SK-N-SH treated with all-trans-retinoic acid at 6 μM for 48 hours (cell line): ENCODE results near the gene AFM.

Experiments used
- ARNTL ChIP-seq: fragments of 450-650 bp; formaldehyde crosslinking; IDR thresholded peaks from 2 replicates; pipeline ENCODE4 v1.5.0; 2020; ENCODE audit warnings: low read depth, mild to moderate bottlenecking, moderate library complexity, borderline replicate concordance
- BACH2 ChIP-seq: fragments of 250-450 bp; sonication (Bioruptor Pico); IDR thresholded peaks from 2 replicates; pipeline ENCODE4 v1.9.0; 2021; ENCODE audit warnings: mild to moderate bottlenecking, borderline replicate concordance
- CREB5 ChIP-seq: fragments of 250-450 bp; sonication (Bioruptor Pico); IDR thresholded peaks from 2 replicates; pipeline ENCODE4 v1.5.1; 2020; ENCODE audit warnings: low read depth, mild to moderate bottlenecking, moderate library complexity
- CSDC2 ChIP-seq: fragments of 250-450 bp; sonication (Bioruptor Pico); IDR thresholded peaks from 2 replicates; pipeline ENCODE4 v1.5.0; 2020; ENCODE audit warnings: mild to moderate bottlenecking, moderate library complexity
- PATZ1 ChIP-seq: fragments of 250-450 bp; sonication (Bioruptor Pico); IDR thresholded peaks from 2 replicates; pipeline ENCODE4 v1.8.0; 2020; ENCODE audit warnings: mild to moderate bottlenecking, moderate library complexity, borderline replicate concordance
- RARB ChIP-seq: fragments of 250-450 bp; sonication (Bioruptor Pico); IDR thresholded peaks from 2 replicates; pipeline ENCODE4 v1.8.0; 2021; ENCODE audit warnings: mild to moderate bottlenecking, moderate library complexity
- TCF4 ChIP-seq: fragments of 250-450 bp; sonication (Bioruptor Pico); IDR thresholded peaks from 2 replicates; pipeline ENCODE4 v1.8.0; 2021; ENCODE audit warnings: mild to moderate bottlenecking, moderate library complexity, borderline replicate concordance
- ZC3H10 ChIP-seq: fragments of 250-450 bp; sonication (Bioruptor Pico); IDR thresholded peaks from 2 replicates; pipeline ENCODE4 v1.5.1; 2021; ENCODE audit warnings: mild to moderate bottlenecking, moderate library complexity
- ZFP3 ChIP-seq: fragments of 250-450 bp; sonication (Bioruptor Pico); IDR thresholded peaks from 2 replicates; pipeline ENCODE4 v1.5.0; 2020; ENCODE audit warnings: mild to moderate bottlenecking, moderate library complexity
- ZFP30 ChIP-seq: fragments of 450-650 bp; formaldehyde crosslinking; IDR thresholded peaks from 2 replicates; pipeline ENCODE4 v1.5.0; 2022; ENCODE audit warnings: mild to moderate bottlenecking, moderate library complexity

- TF ChIP-seq BACH2 (CRISPR knock-in tag): no peak
- TF ChIP-seq ARNTL: no peak
- TF ChIP-seq ZC3H10 (CRISPR knock-in tag): no peak
- no peak for TF ChIP-seq CREB5
- TF ChIP-seq PATZ1 (CRISPR knock-in tag): no peak
- TF ChIP-seq TCF4 (CRISPR knock-in tag): no peak
- no peak for TF ChIP-seq ZFP3 (CRISPR knock-in tag)
- no peak for TF ChIP-seq CSDC2 (CRISPR knock-in tag)
- no peak for TF ChIP-seq ZFP30
- TF ChIP-seq RARB: no peak
Observed at GRCh38 chr4:73438048-73438447, 43.5 kb upstream of the AFM start.
